HEK293 (cell line): ENCODE measurements around the gene NUBPL.

Source experiments
- IKZF3 ChIP-seq: fragments of 450-650 bp; IDR thresholded peaks from 2 replicates; pipeline ENCODE4 v1.5.0; 2018; ENCODE audit warnings: missing biosample characterization, mild to moderate bottlenecking, missing genetic modification characterization, moderate library complexity
- ZNF324 ChIP-seq: fragments of 450-650 bp; formaldehyde crosslinking; IDR thresholded peaks from 2 replicates; pipeline ENCODE4 v1.5.1; 2016; ENCODE audit warnings: missing biosample characterization, missing genetic modification characterization
- ZNF621 ChIP-seq: fragments of 450-650 bp; formaldehyde crosslinking; IDR thresholded peaks from 2 replicates; pipeline ENCODE4 v1.5.1; 2017; ENCODE audit warnings: missing biosample characterization, missing genetic modification characterization
- TF ChIP-seq, protein P1 (sequence below): fragments of 450-650 bp; formaldehyde crosslinking; IDR thresholded peaks from 2 replicates; pipeline ENCODE4 v1.5.1; 2016; ENCODE audit warnings: missing biosample characterization, missing genetic modification characterization
- TF ChIP-seq, protein P2 (sequence below): fragments of 450-650 bp; formaldehyde crosslinking; IDR thresholded peaks from 2 replicates; pipeline ENCODE4 v1.5.1; 2016; ENCODE audit warnings: missing biosample characterization, missing genetic modification characterization
- TF ChIP-seq, protein P3 (sequence below): fragments of 450-650 bp; IDR thresholded peaks from 2 replicates; pipeline ENCODE4 v1.5.1; 2018; ENCODE audit warnings: missing biosample characterization, mild to moderate bottlenecking, missing genetic modification characterization

DNA sequence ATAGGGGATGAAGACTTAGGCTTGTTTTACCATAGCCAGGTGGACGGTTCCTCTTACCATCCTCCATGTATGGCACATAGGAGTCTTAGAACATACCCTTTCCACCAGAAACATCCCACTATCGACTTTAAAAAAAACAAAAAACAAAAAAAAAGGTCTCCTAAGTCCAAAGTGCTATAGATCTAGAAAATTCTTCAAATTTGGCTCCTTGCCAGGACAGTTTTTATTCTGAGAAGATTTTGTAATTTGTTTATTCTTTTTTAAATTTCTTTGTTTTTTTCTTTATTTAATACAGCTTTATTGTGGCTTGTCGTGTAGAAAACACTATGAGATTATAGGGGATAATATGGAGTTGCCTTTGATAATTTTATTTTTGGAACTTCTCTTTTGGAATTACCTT lies 197.7 kb downstream of the NUBPL start:
- TF ChIP-seq, protein P1, sequence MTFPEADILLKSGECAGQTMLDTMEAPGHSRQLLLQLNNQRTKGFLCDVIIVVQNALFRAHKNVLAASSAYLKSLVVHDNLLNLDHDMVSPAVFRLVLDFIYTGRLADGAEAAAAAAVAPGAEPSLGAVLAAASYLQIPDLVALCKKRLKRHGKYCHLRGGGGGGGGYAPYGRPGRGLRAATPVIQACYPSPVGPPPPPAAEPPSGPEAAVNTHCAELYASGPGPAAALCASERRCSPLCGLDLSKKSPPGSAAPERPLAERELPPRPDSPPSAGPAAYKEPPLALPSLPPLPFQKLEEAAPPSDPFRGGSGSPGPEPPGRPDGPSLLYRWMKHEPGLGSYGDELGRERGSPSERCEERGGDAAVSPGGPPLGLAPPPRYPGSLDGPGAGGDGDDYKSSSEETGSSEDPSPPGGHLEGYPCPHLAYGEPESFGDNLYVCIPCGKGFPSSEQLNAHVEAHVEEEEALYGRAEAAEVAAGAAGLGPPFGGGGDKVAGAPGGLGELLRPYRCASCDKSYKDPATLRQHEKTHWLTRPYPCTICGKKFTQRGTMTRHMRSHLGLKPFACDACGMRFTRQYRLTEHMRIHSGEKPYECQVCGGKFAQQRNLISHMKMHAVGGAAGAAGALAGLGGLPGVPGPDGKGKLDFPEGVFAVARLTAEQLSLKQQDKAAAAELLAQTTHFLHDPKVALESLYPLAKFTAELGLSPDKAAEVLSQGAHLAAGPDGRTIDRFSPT: no peak
- no peak for TF ChIP-seq ZNF324 (tag by site-specific recombination)
- TF ChIP-seq, protein P2, sequence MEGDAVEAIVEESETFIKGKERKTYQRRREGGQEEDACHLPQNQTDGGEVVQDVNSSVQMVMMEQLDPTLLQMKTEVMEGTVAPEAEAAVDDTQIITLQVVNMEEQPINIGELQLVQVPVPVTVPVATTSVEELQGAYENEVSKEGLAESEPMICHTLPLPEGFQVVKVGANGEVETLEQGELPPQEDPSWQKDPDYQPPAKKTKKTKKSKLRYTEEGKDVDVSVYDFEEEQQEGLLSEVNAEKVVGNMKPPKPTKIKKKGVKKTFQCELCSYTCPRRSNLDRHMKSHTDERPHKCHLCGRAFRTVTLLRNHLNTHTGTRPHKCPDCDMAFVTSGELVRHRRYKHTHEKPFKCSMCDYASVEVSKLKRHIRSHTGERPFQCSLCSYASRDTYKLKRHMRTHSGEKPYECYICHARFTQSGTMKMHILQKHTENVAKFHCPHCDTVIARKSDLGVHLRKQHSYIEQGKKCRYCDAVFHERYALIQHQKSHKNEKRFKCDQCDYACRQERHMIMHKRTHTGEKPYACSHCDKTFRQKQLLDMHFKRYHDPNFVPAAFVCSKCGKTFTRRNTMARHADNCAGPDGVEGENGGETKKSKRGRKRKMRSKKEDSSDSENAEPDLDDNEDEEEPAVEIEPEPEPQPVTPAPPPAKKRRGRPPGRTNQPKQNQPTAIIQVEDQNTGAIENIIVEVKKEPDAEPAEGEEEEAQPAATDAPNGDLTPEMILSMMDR (tag by site-specific recombination): no peak
- no peak for TF ChIP-seq IKZF3 (tag by site-specific recombination)
- TF ChIP-seq, protein P3, sequence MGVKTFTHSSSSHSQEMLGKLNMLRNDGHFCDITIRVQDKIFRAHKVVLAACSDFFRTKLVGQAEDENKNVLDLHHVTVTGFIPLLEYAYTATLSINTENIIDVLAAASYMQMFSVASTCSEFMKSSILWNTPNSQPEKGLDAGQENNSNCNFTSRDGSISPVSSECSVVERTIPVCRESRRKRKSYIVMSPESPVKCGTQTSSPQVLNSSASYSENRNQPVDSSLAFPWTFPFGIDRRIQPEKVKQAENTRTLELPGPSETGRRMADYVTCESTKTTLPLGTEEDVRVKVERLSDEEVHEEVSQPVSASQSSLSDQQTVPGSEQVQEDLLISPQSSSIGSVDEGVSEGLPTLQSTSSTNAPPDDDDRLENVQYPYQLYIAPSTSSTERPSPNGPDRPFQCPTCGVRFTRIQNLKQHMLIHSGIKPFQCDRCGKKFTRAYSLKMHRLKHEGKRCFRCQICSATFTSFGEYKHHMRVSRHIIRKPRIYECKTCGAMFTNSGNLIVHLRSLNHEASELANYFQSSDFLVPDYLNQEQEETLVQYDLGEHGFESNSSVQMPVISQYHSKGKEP (tag by site-specific recombination): no peak
- no peak for TF ChIP-seq ZNF621 (tag by site-specific recombination)
